ENCODE results near the gene PLEKHG3. TPM values are rescaled to one million over a fixed set of nuclear protein-coding genes. Genes with fewer than 3 reads are reported as not detected.

The PLEKHG3 gene
- polyA plus RNA-seq, 1 donor (not counting 4 experiments of a cell fraction or from before 2014, with no cell fraction given) = 71.0 TPM

DNA sequence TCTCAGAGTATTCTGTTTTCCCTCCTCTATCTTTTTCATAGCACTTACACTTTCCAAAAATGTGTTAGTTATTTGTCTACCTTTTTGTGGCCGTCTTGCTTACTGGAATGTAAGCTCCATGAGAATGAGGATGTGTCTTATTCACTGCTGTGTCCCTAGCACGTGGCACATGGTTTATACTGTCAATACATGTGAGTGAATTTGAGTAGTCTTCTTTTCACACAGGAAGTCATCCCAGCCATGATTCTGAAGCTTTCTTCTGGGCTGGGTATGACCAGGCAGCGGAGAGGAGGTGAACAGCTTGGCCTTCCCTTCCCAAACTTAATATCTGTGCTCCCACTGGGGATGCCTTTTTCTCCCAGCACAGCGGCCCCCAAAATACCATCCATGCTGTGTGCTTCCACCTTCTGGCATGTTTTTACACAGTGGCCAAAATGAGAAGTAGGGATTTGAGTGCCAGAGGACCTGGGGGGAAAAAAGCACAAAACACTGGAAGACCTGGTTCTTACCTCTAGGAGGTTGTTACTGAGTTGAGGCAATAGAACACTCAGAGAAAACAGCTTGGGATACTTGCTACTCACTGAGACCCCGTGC, 10.3 kb downstream of the PLEKHG3 start:
- Histone ChIP-seq H3K9ac (ENCODE audit: control insufficient read depth, extremely low read depth, insufficient read depth, low read length) (no peak overlapping the region), H3K27me3 (ENCODE audit: control insufficient read depth, extremely low read depth, insufficient read depth, low read length) (no peaks in the 10 kb centered on the region), H3K9me3 (ENCODE audit: control insufficient read depth, low read depth, low read length) (no peaks in the 10 kb centered on the region), H3K79me2 (ENCODE audit: control insufficient read depth, insufficient read depth, low read length) (peaks cover 100% of the 10 kb centered on the region), H2AFZ (ENCODE audit: control insufficient read depth, low read length) (no peak overlapping the region), H3K4me1 (ENCODE audit: control insufficient read depth, extremely low read depth, insufficient read depth, low read length) (peaks cover 67% of the 10 kb centered on the region), H3K9me1 (ENCODE audit: control insufficient read depth, extremely low read depth, insufficient read depth, low read length) (no peaks in the 10 kb centered on the region), H3K4me2 (ENCODE audit: control insufficient read depth, extremely low read depth, insufficient read depth, low read depth, low read length) (peak overlapping the region; percentile 86), H3K27ac (ENCODE audit: control insufficient read depth, insufficient read depth, low read length) (peak overlapping the region; percentile 90), H3K4me3 (ENCODE audit: control insufficient read depth in 2 of 3, extremely low read depth in 1 of 3, insufficient read depth in 2 of 3, low read depth in 1 of 3, low read length in 3 of 3) (no peak overlapping the region), H3K36me3 (ENCODE audit: control insufficient read depth in 2 of 2, extremely low read depth in 1 of 2, insufficient read depth in 2 of 2, low read length in 2 of 2) (peaks cover 6 to 33% of the 10 kb centered on the region in 2 experiments), H4K20me1 (ENCODE audit: control insufficient read depth, extremely low read depth, insufficient read depth, low read length) (peaks cover 4% of the 10 kb centered on the region)
- dilution Hi-C loops (cut with MboI; ENCODE audit: extremely low pct_ligation_motif_present, low sequenced_read_pairs) = no loop called here
- DNase-seq (ENCODE audit: low read depth, low spot score) (no peak), FAIRE-seq (no peak)
- TF ChIP-seq EZH2 (IDR thresholded peaks at IDR 0.05; ENCODE audit: low read length) = no peak
- TF ChIP-seq, protein P1, sequence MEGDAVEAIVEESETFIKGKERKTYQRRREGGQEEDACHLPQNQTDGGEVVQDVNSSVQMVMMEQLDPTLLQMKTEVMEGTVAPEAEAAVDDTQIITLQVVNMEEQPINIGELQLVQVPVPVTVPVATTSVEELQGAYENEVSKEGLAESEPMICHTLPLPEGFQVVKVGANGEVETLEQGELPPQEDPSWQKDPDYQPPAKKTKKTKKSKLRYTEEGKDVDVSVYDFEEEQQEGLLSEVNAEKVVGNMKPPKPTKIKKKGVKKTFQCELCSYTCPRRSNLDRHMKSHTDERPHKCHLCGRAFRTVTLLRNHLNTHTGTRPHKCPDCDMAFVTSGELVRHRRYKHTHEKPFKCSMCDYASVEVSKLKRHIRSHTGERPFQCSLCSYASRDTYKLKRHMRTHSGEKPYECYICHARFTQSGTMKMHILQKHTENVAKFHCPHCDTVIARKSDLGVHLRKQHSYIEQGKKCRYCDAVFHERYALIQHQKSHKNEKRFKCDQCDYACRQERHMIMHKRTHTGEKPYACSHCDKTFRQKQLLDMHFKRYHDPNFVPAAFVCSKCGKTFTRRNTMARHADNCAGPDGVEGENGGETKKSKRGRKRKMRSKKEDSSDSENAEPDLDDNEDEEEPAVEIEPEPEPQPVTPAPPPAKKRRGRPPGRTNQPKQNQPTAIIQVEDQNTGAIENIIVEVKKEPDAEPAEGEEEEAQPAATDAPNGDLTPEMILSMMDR (optimal IDR thresholded peaks at IDR 0.05 in 1 of 3, IDR thresholded peaks at IDR 0.05 in 1 of 3, conservative IDR thresholded peaks at IDR 0.05 in 1 of 3; ENCODE audit: extremely low read depth in 1 of 3, insufficient read depth in 2 of 3, low read length in 3 of 3) = no peak

DNA sequence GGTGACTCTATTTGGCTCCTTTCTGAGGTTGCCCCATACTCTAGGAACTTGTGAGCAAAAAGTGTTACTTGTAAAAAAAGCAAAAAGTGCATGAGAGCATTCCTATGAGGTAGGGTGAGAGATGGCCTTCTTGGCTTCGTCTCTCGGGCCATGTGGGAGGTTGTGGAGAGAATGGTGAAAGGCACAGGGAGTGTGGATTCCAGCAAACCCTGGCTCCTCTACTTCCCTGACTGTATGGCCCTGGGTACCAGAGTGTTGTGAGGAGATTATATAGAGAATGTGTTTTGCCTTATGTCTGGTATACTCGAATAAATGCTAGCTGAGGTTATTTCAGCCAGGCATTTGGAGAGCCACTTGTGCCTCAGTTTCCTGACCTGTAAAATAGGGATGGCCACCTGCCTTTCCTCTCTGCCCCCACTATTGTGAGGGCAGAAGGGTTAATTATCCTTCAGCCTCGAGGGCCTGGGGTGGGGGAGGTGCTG, 11.0 kb downstream of the PLEKHG3 start:
- FAIRE-seq (no peak), DNase-seq (ENCODE audit: low read depth, low spot score) (no peak)
- H3K9me3 ChIP-seq (ENCODE audit: control insufficient read depth, low read depth, low read length) = no peaks in the 10 kb centered on the region
- H3K79me2 ChIP-seq (ENCODE audit: control insufficient read depth, insufficient read depth, low read length) = peaks cover 95% of the 10 kb centered on the region
- peaks cover under 1% of the 10 kb centered on the region for H4K20me1 ChIP-seq (ENCODE audit: control insufficient read depth, extremely low read depth, insufficient read depth, low read length)
- peak overlapping the region; percentile 84 for H3K9ac ChIP-seq (ENCODE audit: control insufficient read depth, extremely low read depth, insufficient read depth, low read length)
- H3K4me3 ChIP-seq (ENCODE audit: control insufficient read depth in 2 of 3, extremely low read depth in 1 of 3, insufficient read depth in 2 of 3, low read depth in 1 of 3, low read length in 3 of 3) = peak overlapping the region in 1 of 3 experiments; percentile 20
- H3K27ac ChIP-seq (ENCODE audit: control insufficient read depth, insufficient read depth, low read length) = peak overlapping the region; percentile 90
- peaks cover 67% of the 10 kb centered on the region for H3K4me1 ChIP-seq (ENCODE audit: control insufficient read depth, extremely low read depth, insufficient read depth, low read length)
- H3K4me2 ChIP-seq (ENCODE audit: control insufficient read depth, extremely low read depth, insufficient read depth, low read depth, low read length) = peak overlapping the region; percentile 86
- H3K36me3 ChIP-seq (ENCODE audit: control insufficient read depth in 2 of 2, extremely low read depth in 1 of 2, insufficient read depth in 2 of 2, low read length in 2 of 2) = peaks cover 4 to 26% of the 10 kb centered on the region in 2 experiments
- dilution Hi-C loops (cut with MboI; ENCODE audit: extremely low pct_ligation_motif_present, low sequenced_read_pairs) = no loop called here
- H3K27me3 ChIP-seq (ENCODE audit: control insufficient read depth, extremely low read depth, insufficient read depth, low read length) = no peaks in the 10 kb centered on the region
- H3K9me1 ChIP-seq (ENCODE audit: control insufficient read depth, extremely low read depth, insufficient read depth, low read length) = no peaks in the 10 kb centered on the region
- no peak for TF ChIP-seq EZH2 (IDR thresholded peaks at IDR 0.05; ENCODE audit: low read length)
- TF ChIP-seq, protein P1 (optimal IDR thresholded peaks at IDR 0.05 in 1 of 3, IDR thresholded peaks at IDR 0.05 in 1 of 3, conservative IDR thresholded peaks at IDR 0.05 in 1 of 3; ENCODE audit: extremely low read depth in 1 of 3, insufficient read depth in 2 of 3, low read length in 3 of 3) = no peak
- no peak overlapping the region for H2AFZ ChIP-seq (ENCODE audit: control insufficient read depth, low read length)

All from keratinocyte (primary cell).